ENCODE results near the gene SYNPO2. TPM values are rescaled to one million over a fixed set of nuclear protein-coding genes. Genes with fewer than 3 reads are reported as not detected.
"Not testable (repeated sequence)": the region's sequence is repeated elsewhere in the genome, so short reads cannot be mapped to it uniquely, and the experiment has no call there.

The SYNPO2 gene
- total and polyA plus RNA-seq, 8 donors, result 2.8 to 30.7 (median 4.6) TPM

DNA sequence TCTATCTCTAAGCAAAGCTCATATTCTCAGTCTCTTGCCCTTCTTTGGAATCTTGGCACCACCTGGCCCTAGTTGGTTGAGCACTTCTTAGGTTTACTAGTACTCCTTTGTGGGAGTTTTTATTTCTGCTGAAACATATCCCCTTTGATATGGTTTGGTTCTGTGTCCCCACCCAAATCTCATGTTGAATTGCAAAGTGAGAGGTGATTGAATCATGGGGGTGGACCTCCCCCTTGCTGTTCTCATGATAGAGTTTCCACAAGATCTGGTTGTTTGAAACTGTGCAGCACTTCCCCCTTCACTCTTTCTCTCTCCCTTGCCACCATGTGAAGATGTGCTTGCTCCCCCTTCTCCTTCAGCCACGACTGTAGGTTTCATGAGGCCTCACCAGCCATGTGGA lies 22.2 kb upstream of the SYNPO2 start:
- ATAC-seq (no peak), DNase-seq (no peak)
- Histone ChIP-seq H3K4me1 (no peaks in the 10 kb centered on the region), H3K4me3 (no peak overlapping the region), H3K27me3 (no peaks in the 10 kb centered on the region), H3K36me3 (no peaks in the 10 kb centered on the region), H3K27ac (no peak overlapping the region), H3K9me3 (no peaks in the 10 kb centered on the region)
- intact Hi-C loops (cut with DNase I), result no loop called here
- TF ChIP-seq, protein P1, sequence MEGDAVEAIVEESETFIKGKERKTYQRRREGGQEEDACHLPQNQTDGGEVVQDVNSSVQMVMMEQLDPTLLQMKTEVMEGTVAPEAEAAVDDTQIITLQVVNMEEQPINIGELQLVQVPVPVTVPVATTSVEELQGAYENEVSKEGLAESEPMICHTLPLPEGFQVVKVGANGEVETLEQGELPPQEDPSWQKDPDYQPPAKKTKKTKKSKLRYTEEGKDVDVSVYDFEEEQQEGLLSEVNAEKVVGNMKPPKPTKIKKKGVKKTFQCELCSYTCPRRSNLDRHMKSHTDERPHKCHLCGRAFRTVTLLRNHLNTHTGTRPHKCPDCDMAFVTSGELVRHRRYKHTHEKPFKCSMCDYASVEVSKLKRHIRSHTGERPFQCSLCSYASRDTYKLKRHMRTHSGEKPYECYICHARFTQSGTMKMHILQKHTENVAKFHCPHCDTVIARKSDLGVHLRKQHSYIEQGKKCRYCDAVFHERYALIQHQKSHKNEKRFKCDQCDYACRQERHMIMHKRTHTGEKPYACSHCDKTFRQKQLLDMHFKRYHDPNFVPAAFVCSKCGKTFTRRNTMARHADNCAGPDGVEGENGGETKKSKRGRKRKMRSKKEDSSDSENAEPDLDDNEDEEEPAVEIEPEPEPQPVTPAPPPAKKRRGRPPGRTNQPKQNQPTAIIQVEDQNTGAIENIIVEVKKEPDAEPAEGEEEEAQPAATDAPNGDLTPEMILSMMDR (IDR thresholded peaks at IDR 0.05), result no peak

DNA sequence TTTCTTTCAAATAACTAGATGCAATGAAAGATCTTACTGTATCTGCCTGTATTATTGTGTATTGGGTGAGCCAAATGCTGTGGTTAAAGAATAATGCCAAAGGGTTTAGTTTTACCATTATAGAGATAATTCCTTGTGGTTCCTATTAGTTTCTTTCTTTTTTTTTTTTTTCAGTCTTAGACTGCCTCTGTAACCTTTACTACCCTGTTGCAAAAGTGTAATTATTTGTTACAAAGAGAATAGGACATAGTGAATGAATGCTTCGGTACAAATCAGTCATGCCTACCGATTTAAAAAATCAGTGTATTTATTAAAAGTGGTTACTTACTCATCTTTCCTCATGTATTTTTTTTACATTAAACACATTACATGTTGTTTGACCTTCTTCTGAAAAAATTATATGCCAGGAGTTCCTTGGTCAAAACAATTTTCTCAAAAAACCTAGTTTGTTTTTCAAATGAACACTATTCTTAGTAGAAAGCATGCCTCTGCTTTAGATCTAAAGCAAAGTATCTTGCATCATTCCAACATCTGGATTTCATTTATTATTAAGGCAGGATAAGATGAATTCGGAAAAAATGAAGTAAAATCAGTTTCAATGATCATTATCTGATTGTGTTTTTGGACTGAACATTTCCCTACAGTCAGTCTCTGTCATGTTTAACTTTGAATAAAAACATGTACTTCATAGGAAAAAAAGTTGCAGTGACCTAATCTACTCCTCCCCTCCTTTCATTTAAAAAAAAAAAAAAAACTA lies 21.2 kb upstream of the SYNPO2 start:
- intact Hi-C loops (cut with DNase I), result no loop called here
- ATAC-seq (no peak), DNase-seq (no peak)
- Histone ChIP-seq H3K27me3 (no peaks in the 10 kb centered on the region), H3K4me3 (no peak overlapping the region), H3K36me3 (no peaks in the 10 kb centered on the region), H3K27ac (no peak overlapping the region), H3K9me3 (no peaks in the 10 kb centered on the region), H3K4me1 (no peaks in the 10 kb centered on the region)
- TF ChIP-seq, protein P1 (IDR thresholded peaks at IDR 0.05), result no peak

DNA sequence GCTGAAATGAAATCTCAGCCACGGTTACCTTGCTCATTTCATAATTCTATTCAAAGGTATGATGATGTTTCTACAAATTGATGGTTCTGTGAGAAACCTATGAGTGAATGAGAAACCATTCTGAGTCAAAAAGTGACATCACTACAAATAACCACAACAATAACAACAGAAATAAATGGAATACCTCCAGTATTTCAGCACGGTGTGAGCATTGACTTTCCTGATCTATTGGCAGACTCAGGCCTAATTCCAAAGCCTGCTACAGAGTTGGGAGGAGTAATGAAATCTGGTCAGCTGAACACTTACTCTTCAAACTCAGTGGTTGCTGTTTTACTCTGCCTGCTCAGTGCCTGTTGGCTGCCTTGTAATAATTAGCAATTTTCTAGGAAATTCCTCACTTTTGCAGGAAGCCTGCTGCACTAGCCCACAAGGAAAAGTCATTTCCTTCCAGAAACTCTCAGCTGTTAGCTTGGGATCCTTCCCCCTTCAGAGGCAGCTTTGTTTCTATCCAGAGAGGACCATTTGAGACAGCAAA lies 18.8 kb upstream of the SYNPO2 start:
- H3K36me3 ChIP-seq, result no peaks in the 10 kb centered on the region
- no peaks in the 10 kb centered on the region for H3K27me3 ChIP-seq
- DNase-seq, result no peak
- H3K4me1 ChIP-seq, result no peaks in the 10 kb centered on the region
- H3K9me3 ChIP-seq, result no peaks in the 10 kb centered on the region
- no peak overlapping the region for H3K27ac ChIP-seq
- TF ChIP-seq, protein P1 (IDR thresholded peaks at IDR 0.05), result no peak
- no peak for ATAC-seq
- no peak overlapping the region for H3K4me3 ChIP-seq
- intact Hi-C loops (cut with DNase I), result no loop called here

DNA sequence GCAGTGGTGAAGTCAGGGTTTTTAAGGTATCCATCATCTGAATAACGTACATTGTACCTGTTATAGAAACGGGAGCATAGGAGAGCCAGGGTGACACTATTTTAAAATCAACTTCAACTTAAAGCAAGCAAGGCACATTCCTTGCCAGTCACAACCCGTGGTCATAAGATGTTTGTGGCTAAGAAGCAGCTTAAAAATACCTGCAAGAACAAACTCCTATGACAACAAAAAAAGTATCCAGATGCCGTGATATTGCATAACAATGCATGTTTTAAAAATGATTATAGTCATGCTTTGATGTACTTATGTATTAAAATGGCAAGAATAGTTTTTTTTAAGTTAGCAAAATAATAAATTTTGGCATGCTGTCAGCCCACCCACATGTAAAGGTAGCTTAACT lies 16.5 kb upstream of the SYNPO2 start:
- Histone ChIP-seq H3K27me3 (no peaks in the 10 kb centered on the region), H3K27ac (no peak overlapping the region), H3K36me3 (no peaks in the 10 kb centered on the region), H3K9me3 (no peaks in the 10 kb centered on the region), H3K4me1 (no peaks in the 10 kb centered on the region), H3K4me3 (no peak overlapping the region)
- intact Hi-C loops (cut with DNase I), result no loop called here
- ATAC-seq (no peak), DNase-seq (no peak)
- TF ChIP-seq, protein P1 (IDR thresholded peaks at IDR 0.05), result no peak

DNA sequence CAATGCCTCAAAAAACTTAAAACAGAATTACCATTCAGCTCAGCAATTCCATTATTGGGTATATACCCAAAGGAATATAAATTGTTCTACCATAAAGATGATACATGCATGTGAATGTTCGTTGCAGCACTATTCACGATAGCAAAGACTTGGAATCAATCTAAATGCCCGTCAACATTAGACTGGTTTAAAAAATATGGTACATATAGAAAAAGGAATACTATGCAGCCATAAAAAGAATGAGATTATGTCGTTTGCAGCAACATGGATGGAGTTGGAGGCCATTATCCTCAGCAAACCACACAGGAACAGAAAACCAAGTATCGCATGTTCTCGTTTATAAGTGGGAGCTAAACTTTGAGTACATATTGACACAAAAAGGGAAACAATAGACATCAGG lies 10.9 kb upstream of the SYNPO2 start:
- Histone ChIP-seq H3K4me1 (no peaks in the 10 kb centered on the region), H3K4me3 (no peak overlapping the region), H3K36me3 (no peaks in the 10 kb centered on the region), H3K9me3 (peaks cover 0 to 8% of the 10 kb centered on the region in 2 donors), H3K27me3 (no peaks in the 10 kb centered on the region), H3K27ac (no peak overlapping the region)
- TF ChIP-seq, protein P1 (IDR thresholded peaks at IDR 0.05), result no peak
- DNase-seq (no peak), ATAC-seq (no peak)
- intact Hi-C loops (cut with DNase I), result no loop called here

DNA sequence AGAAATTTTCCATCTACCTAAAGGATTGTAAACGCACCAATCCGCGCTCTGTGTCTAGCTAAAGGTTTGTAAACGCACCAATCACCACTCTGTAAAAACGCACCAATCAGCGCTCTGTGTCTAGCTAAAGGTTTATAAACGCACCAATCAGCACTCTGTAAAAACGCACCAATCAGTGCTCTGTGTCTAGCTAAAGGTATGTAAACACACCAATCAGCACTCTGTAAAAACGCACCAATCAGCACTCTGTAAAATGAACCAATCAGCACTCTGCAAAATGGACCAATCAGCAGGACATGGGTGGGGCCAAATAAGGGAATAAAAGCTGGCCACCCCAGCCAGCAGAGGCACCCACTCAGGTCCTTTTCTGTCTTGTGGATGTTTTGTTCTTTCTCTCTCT lies 10.1 kb upstream of the SYNPO2 start:
- DNase-seq; H3K27ac ChIP-seq; H3K36me3 ChIP-seq; ATAC-seq; H3K4me1 ChIP-seq; intact Hi-C loops (cut with DNase I); H3K9me3 ChIP-seq; H3K4me3 ChIP-seq; H3K27me3 ChIP-seq: not testable (repeated sequence)

All from left lung (tissue), 10 donors.